DOHH2 (cell line): ENCODE measurements around the gene UGCG.

ENCODE experiments used
- EZH2phosphoT487 ChIP-seq: fragments of 200-600 bp; sonication (generic); IDR thresholded peaks from 2 replicates; pipeline ENCODE4 v1.6.1; 2017; ENCODE audit warnings: borderline replicate concordance, mild to moderate bottlenecking, antibody characterized with exemption, low read length, moderate library complexity, mixed read lengths
- TF ChIP-seq, protein P1 (sequence below): fragments of 200-600 bp; sonication (generic); IDR thresholded peaks from one replicate; pipeline ENCODE4 v1.5.1; 2014; ENCODE audit warnings: antibody characterized with exemption, mild to moderate bottlenecking, low read depth, low read length; ENCODE audit not compliant: poor library complexity, severe bottlenecking

DNA sequence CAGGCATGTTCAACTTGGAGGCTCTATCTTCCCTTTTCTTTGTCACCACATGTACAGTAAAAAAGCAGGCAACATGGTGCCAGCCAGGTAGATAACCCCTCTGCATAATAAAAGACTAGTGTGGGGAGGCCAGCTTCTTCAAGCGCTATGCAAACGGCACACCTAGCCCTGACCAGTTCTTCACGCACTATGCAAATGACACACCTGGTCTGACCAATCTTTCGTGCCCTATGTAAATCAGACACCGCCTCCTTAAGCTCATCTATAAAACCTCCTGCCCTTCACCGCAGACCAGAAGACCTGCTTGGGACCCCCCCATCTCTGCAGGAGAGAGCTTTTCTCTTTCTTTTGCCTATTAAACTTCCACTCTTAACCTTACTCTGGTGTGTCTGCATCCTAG, 28.1 kb upstream of the UGCG start:
- TF ChIP-seq, protein P1, sequence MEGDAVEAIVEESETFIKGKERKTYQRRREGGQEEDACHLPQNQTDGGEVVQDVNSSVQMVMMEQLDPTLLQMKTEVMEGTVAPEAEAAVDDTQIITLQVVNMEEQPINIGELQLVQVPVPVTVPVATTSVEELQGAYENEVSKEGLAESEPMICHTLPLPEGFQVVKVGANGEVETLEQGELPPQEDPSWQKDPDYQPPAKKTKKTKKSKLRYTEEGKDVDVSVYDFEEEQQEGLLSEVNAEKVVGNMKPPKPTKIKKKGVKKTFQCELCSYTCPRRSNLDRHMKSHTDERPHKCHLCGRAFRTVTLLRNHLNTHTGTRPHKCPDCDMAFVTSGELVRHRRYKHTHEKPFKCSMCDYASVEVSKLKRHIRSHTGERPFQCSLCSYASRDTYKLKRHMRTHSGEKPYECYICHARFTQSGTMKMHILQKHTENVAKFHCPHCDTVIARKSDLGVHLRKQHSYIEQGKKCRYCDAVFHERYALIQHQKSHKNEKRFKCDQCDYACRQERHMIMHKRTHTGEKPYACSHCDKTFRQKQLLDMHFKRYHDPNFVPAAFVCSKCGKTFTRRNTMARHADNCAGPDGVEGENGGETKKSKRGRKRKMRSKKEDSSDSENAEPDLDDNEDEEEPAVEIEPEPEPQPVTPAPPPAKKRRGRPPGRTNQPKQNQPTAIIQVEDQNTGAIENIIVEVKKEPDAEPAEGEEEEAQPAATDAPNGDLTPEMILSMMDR: no peak
- no peak for TF ChIP-seq EZH2phosphoT487
